ENCODE data around the gene BRF1.

The BRF1 gene

GRCh38 chr14:105283899-105284298, 16.9 kb downstream of the BRF1 start:
- Histone ChIP-seq H3K36me3 (ENCODE audit: control insufficient read depth, low read length) (no peaks in the 10 kb centered on the region), H3K4me3 (ENCODE audit: low read length) (no peak overlapping the region), H3K27ac (ENCODE audit: low read depth, low read length) (no peak overlapping the region), H4K20me1 (ENCODE audit: control insufficient read depth, insufficient read depth, low read depth, low read length) (peaks cover 2% of the 10 kb centered on the region; the same call in 1 of the 2 replicates), H3K4me2 (ENCODE audit: low read length) (no peak overlapping the region), H3K4me1 (ENCODE audit: control insufficient read depth, low read length) (peaks cover 7% of the 10 kb centered on the region; the same call in 1 of the 2 replicates), H3F3A (ENCODE audit: control insufficient read depth, insufficient read depth) (no peaks in the 10 kb centered on the region), H3K27me3 (ENCODE audit: control insufficient read depth, low read length) (no peaks in the 10 kb centered on the region), H3K79me2 (ENCODE audit: control insufficient read depth, low read length) (peaks cover 8% of the 10 kb centered on the region), H3K9me3 (ENCODE audit: control insufficient read depth, insufficient read depth, low read length) (no peaks in the 10 kb centered on the region), H3K9me2 (replicated peaks; ENCODE audit: control insufficient read depth, low read length) (no peaks in the 10 kb centered on the region)
- TF ChIP-seq CTCF (IDR thresholded peaks at IDR 0.05; ENCODE audit: low read depth, low read length, poor library complexity, severe bottlenecking) (no peak), EZH2phosphoT487 (IDR thresholded peaks at IDR 0.05; ENCODE audit: borderline replicate concordance, low read length) (no peak)

- no peak overlapping the region for H3K27ac ChIP-seq (ENCODE audit: low read depth, low read length)
- no peak overlapping the region for H3K4me2 ChIP-seq (ENCODE audit: low read length)
- no peaks in the 10 kb centered on the region for H3F3A ChIP-seq (ENCODE audit: control insufficient read depth, insufficient read depth)
- H3K27me3 ChIP-seq (ENCODE audit: control insufficient read depth, low read length): no peaks in the 10 kb centered on the region
- H3K4me1 ChIP-seq (ENCODE audit: control insufficient read depth, low read length): peaks cover 7% of the 10 kb centered on the region; the same call in 1 of the 2 replicates
- H4K20me1 ChIP-seq (ENCODE audit: control insufficient read depth, insufficient read depth, low read depth, low read length): peaks cover 2% of the 10 kb centered on the region; the same call in 1 of the 2 replicates
- no peak for TF ChIP-seq EZH2phosphoT487 (IDR thresholded peaks at IDR 0.05; ENCODE audit: borderline replicate concordance, low read length)
- no peak for TF ChIP-seq CTCF (IDR thresholded peaks at IDR 0.05; ENCODE audit: low read depth, low read length, poor library complexity, severe bottlenecking)
- H3K9me3 ChIP-seq (ENCODE audit: control insufficient read depth, insufficient read depth, low read length): no peaks in the 10 kb centered on the region
- no peaks in the 10 kb centered on the region for H3K36me3 ChIP-seq (ENCODE audit: control insufficient read depth, low read length)
- H3K79me2 ChIP-seq (ENCODE audit: control insufficient read depth, low read length): peaks cover 8% of the 10 kb centered on the region
- H3K4me3 ChIP-seq (ENCODE audit: low read length): no peak overlapping the region
- H3K9me2 ChIP-seq (replicated peaks; ENCODE audit: control insufficient read depth, low read length): no peaks in the 10 kb centered on the region
These were observed 17.8 kb downstream of the BRF1 start for GRCh38 chr14:105283028-105283427.

DNA sequence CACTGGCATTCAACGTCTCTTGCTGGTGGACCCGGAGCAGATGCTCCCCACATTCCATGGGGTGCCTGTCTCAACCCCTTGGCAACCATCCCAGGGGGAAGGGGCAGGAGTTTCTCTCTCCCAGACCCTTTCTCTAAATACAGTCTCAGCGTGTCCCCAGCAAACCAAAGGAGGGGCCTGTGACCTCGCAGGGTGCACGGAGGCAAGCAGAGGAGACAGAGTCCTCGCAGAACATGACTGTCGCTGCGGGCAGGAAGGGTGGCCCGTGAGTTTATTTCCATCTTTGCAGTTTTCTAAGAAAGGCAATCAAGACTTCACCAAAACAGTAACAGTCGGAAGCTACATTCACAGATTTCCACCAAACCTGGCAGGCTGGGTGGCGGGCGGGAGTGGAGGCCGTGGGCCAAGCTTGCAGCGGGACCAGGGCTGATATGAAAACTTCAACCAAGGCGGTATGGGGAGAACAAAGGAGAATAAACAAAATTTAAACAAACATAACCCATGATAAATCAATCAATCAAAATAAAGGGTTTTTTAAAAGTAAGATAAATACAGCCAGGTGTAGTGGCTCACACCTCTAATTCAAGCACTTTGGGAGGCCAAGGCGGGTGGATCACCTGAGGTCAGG, 18.6 kb downstream of the BRF1 start:
- TF ChIP-seq CTCF (IDR thresholded peaks at IDR 0.05; ENCODE audit: low read depth, low read length, poor library complexity, severe bottlenecking) (no peak), EZH2phosphoT487 (IDR thresholded peaks at IDR 0.05; ENCODE audit: borderline replicate concordance, low read length) (no peak)

More for the DNA sequence above, 18.6 kb downstream of the BRF1 start:
- H4K20me1 ChIP-seq (ENCODE audit: control insufficient read depth, insufficient read depth, low read depth, low read length): peaks cover 2% of the 10 kb centered on the region; the same call in 1 of the 2 replicates
- no peaks in the 10 kb centered on the region for H3K27me3 ChIP-seq (ENCODE audit: control insufficient read depth, low read length)
- no peaks in the 10 kb centered on the region for H3K9me3 ChIP-seq (ENCODE audit: control insufficient read depth, insufficient read depth, low read length)
- no peak overlapping the region for H3K4me3 ChIP-seq (ENCODE audit: low read length)
- no peaks in the 10 kb centered on the region for H3K9me2 ChIP-seq (replicated peaks; ENCODE audit: control insufficient read depth, low read length)
- H3F3A ChIP-seq (ENCODE audit: control insufficient read depth, insufficient read depth): no peaks in the 10 kb centered on the region
- H3K36me3 ChIP-seq (ENCODE audit: control insufficient read depth, low read length): no peaks in the 10 kb centered on the region
- H3K79me2 ChIP-seq (ENCODE audit: control insufficient read depth, low read length): peaks cover 6% of the 10 kb centered on the region
- H3K4me1 ChIP-seq (ENCODE audit: control insufficient read depth, low read length): peaks cover 7% of the 10 kb centered on the region; the same call in 1 of the 2 replicates
- no peak overlapping the region for H3K4me2 ChIP-seq (ENCODE audit: low read length)
- H3K27ac ChIP-seq (ENCODE audit: low read depth, low read length): no peak overlapping the region

Measured in DOHH2 (cell line).